ENCODE results near the gene SRCAP.

SRCAP gene

DNA sequence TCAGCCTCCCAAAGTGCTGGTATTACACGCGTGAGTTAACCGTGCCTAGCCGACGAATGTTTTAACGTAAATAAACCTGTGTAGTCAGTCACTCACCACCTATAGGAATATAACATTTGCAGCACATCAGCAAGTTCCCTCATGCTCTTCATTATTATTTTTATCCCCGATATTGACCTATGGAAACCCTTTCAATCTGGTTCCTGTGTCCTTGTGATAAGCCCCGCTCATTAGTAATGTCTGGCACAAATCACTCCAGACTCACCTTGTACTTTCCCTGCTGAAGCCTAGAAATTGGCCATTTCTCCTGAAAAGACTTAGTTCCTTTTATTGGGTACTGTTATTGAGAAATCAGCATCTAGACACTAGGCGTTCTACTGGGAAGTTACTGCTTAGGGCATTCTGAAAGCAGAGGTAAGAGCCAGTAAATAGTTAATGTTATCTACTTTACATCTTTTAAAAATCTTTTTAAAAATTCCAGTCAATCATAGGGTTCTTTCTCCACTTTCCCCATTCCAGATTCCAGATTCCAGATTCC lies 47.7 kb downstream of the SRCAP start:
- Histone ChIP-seq H3K4me1 (ENCODE audit: control insufficient read depth in 1 of 2, insufficient read depth in 1 of 2, low read depth in 1 of 2, low read length in 1 of 2) (peaks cover 18% of the 10 kb centered on the region in 2 experiments), H3K9me3 (no peaks in the 10 kb centered on the region), H3K27me3 (no peaks in the 10 kb centered on the region), H3K27ac (peak overlapping the region; percentile 84), H3K4me3 (ENCODE audit: low read depth in 1 of 2, low read length in 1 of 2) (no peak overlapping the region), H3K36me3 (peaks cover 50% of the 10 kb centered on the region)
- TF ChIP-seq, protein P1, sequence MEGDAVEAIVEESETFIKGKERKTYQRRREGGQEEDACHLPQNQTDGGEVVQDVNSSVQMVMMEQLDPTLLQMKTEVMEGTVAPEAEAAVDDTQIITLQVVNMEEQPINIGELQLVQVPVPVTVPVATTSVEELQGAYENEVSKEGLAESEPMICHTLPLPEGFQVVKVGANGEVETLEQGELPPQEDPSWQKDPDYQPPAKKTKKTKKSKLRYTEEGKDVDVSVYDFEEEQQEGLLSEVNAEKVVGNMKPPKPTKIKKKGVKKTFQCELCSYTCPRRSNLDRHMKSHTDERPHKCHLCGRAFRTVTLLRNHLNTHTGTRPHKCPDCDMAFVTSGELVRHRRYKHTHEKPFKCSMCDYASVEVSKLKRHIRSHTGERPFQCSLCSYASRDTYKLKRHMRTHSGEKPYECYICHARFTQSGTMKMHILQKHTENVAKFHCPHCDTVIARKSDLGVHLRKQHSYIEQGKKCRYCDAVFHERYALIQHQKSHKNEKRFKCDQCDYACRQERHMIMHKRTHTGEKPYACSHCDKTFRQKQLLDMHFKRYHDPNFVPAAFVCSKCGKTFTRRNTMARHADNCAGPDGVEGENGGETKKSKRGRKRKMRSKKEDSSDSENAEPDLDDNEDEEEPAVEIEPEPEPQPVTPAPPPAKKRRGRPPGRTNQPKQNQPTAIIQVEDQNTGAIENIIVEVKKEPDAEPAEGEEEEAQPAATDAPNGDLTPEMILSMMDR (IDR thresholded peaks at IDR 0.05) = no peak

DNA sequence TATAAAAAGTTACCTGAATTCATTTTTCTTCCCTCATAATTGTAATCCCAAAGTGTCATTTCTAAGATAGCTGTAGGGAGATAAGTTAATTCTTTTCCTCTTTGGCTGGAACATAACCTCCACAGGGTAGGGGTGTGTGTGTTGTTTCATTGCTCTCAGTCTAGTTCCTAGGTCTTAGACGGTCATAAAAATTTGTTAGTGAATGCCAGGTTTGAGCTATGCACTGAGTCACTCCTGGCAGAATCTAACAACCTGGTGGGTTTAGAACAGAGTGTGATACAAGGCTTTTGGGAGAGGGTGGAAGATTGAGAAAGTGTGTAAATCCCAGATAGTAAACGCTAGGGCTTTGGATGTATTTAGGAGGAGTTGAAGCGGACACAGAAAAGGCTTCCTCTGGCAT lies 48.4 kb downstream of the SRCAP start:
- Histone ChIP-seq H3K9me3 (no peaks in the 10 kb centered on the region), H3K36me3 (peaks cover 50% of the 10 kb centered on the region), H3K27ac (peak overlapping the region; percentile 84), H3K4me1 (ENCODE audit: control insufficient read depth in 1 of 2, insufficient read depth in 1 of 2, low read depth in 1 of 2, low read length in 1 of 2) (peaks cover 18% of the 10 kb centered on the region in 2 experiments), H3K4me3 (ENCODE audit: low read depth in 1 of 2, low read length in 1 of 2) (peak overlapping the region; percentile 77 to 96), H3K27me3 (no peaks in the 10 kb centered on the region)
- TF ChIP-seq, protein P1 (IDR thresholded peaks at IDR 0.05) = no peak

DNA sequence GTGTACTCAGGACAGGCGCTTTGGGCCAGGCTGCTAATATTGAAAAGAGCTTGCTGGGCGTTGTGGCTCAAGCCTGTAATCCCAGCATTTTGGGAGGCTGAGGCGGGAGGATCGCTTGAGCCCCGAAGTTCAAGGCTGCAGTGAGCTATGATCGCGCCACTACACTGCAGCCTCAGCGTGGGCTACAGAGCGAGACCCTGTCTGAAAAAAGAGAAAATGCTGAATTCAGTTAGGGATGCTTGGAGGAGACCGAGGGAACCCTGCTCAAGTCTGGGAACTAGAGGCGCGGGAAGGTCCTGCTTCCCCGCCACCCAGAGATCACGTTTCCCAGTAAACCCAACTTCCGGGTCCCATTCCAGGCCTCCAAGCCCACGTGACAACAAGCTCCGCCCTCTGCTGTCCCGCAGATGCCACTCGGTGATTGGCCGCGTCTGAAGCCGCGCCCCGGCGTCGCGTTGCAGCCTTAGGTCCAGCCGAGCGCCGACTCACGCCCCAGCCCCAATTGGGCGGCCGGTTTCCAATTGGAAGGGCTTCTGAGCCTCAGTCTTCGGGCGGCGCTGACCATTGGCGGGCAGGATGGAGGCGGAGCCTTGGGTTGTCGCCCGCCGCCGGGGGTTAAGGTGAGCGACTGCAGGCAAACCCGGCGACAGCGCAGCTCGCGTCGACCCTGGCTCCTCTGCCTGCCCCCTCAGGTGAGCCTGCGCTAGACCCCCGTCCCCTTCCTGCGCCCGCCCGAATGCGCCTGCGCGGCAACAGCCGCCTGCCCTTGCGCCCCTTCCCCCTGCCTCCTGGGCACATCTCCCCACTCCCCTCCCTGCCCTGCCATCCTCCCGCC lies 49.0 kb downstream of the SRCAP start, which contains the start of gene PHKG2:
Gene PHKG2, plus strand, starts transcription at position 627 of the 835 bp plus-strand sequence. CDS start 396 bp downstream, outside the sequence.
- TF ChIP-seq, protein P1 (IDR thresholded peaks at IDR 0.05) = peak; percentile 58
- H3K4me3 ChIP-seq (ENCODE audit: low read depth in 1 of 2, low read length in 1 of 2) = peak within 1 kb of the TSS; percentile 77 to 96
- H3K27ac ChIP-seq = peak within 1 kb of the TSS; percentile 84
- H3K36me3 ChIP-seq = peaks cover 51% of the 10 kb centered on the region
- H3K27me3 ChIP-seq = no peaks in the 10 kb centered on the region
- H3K4me1 ChIP-seq (ENCODE audit: control insufficient read depth in 1 of 2, insufficient read depth in 1 of 2, low read depth in 1 of 2, low read length in 1 of 2) = peaks cover 18% of the 10 kb centered on the region in 2 experiments
- no peaks in the 10 kb centered on the region for H3K9me3 ChIP-seq

DNA sequence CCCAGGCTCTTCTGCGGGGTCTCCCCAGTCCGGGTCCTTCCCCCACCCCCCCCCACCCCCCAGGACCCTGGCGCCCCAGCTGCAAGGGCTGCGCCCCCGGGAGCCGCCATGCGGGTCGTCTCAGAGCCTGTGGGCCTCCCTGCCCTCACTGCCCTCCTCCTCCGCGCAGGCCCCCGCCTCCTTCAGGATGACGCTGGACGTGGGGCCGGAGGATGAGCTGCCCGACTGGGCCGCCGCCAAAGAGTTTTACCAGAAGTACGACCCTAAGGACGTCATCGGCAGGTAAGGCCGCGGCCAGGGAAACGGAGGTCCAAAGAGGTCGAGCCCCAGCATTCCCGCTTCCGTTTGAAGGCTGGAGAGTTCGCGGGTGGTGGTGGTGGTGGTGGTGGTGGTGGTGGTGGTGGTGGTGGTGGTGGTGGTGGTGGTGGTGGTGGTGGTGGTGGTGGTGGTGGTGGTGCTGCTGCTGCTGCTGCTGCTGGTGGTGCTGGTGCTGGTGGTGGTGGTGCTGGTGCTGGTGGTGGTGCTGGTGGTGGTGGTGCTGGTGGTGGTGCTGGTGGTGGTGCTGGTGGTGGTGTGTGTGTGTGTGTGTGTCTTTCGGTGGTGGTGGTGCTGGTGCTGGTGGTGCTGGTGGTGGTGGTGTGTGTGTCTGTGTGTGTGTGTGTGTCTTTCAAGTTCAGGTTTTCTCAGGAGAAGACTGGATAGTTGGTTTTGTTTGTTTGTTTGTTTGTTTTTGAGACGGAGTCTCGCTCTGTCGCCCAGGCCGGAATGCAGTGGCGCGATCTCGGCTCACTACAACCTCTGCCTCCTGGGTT lies 49.9 kb downstream of the SRCAP start:
- no peaks in the 10 kb centered on the region for H3K27me3 ChIP-seq
- peaks cover 18% of the 10 kb centered on the region in 2 experiments for H3K4me1 ChIP-seq (ENCODE audit: control insufficient read depth in 1 of 2, insufficient read depth in 1 of 2, low read depth in 1 of 2, low read length in 1 of 2)
- H3K9me3 ChIP-seq = no peaks in the 10 kb centered on the region
- peak overlapping the region; percentile 77 to 96 for H3K4me3 ChIP-seq (ENCODE audit: low read depth in 1 of 2, low read length in 1 of 2)
- TF ChIP-seq, protein P1 (IDR thresholded peaks at IDR 0.05) = no peak
- peak overlapping the region; percentile 84 for H3K27ac ChIP-seq
- H3K36me3 ChIP-seq = peaks cover 51% of the 10 kb centered on the region

DNA sequence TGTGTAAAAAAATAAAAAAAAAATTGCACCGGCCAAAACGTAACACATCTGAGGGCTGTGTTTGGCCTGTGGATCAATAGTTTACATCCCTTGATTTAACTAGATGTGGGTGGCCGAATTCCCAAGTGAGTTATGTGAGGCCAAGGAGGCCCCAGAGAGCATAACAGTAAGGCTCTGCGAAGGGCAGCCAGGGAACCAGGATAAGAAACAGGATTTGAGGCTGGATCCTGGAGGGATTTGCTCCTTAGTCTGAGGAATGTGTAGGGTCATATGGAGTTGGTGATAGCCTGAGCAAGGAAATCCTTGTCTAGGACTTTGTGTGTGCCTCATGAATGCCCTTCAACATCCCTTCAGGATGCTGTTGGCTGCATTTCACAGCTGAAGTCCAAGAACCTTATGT lies 51.2 kb downstream of the SRCAP start:
- TF ChIP-seq, protein P1 (IDR thresholded peaks at IDR 0.05) = no peak
- peaks cover 51% of the 10 kb centered on the region for H3K36me3 ChIP-seq
- peaks cover 18% of the 10 kb centered on the region in 2 experiments for H3K4me1 ChIP-seq (ENCODE audit: control insufficient read depth in 1 of 2, insufficient read depth in 1 of 2, low read depth in 1 of 2, low read length in 1 of 2)
- H3K27ac ChIP-seq = no peak overlapping the region
- H3K9me3 ChIP-seq = no peaks in the 10 kb centered on the region
- H3K27me3 ChIP-seq = no peaks in the 10 kb centered on the region
- no peak overlapping the region for H3K4me3 ChIP-seq (ENCODE audit: low read depth in 1 of 2, low read length in 1 of 2)
